DOHH2 (cell line): ENCODE results near the gene HDHD2.

Experiments
- H3F3A ChIP-seq: fragments of 200-600 bp; sonication (generic), shearing (Covaris generic); 2 replicates; pipeline ENCODE4 v1.6.0; 2016; ENCODE audit warnings: antibody characterized with exemption, mild to moderate bottlenecking; ENCODE audit not compliant: control insufficient read depth, insufficient read depth
- H3K27ac ChIP-seq: fragments of 200-600 bp; sonication (generic); 2 replicates; pipeline ENCODE4 v1.5.1; 2014; ENCODE audit warnings: low read depth, mild to moderate bottlenecking, low read length, moderate library complexity
- H3K27me3 ChIP-seq: fragments of 200-600 bp; sonication (generic); 2 replicates; pipeline ENCODE4 v1.6.1; 2014; ENCODE audit warnings: mild to moderate bottlenecking, low read length, mixed read lengths; ENCODE audit not compliant: control insufficient read depth
- H3K36me3 ChIP-seq: fragments of 200-600 bp; sonication (generic); 2 replicates; pipeline ENCODE4 v1.6.1; 2014; ENCODE audit warnings: mild to moderate bottlenecking, low read length, moderate library complexity, mixed read lengths; ENCODE audit not compliant: control insufficient read depth
- H3K4me1 ChIP-seq: fragments of 200-600 bp; sonication (generic); 2 replicates; pipeline ENCODE4 v1.6.1; 2014; ENCODE audit warnings: mild to moderate bottlenecking, low read length, mixed read lengths; ENCODE audit not compliant: control insufficient read depth
- H3K4me2 ChIP-seq: fragments of 200-600 bp; sonication (generic); 2 replicates; pipeline ENCODE4 v1.6.0; 2014; ENCODE audit warnings: mild to moderate bottlenecking, low read length, moderate library complexity
- H3K4me3 ChIP-seq: fragments of 200-600 bp; sonication (generic); 2 replicates; pipeline ENCODE4 v1.5.1; 2014; ENCODE audit warnings: mild to moderate bottlenecking, low read length, mixed read lengths
- H3K79me2 ChIP-seq: fragments of 200-600 bp; sonication (generic); 2 replicates; pipeline ENCODE4 v1.6.1; 2014; ENCODE audit warnings: mild to moderate bottlenecking, low read length, mixed read lengths; ENCODE audit not compliant: control insufficient read depth
- H3K9me2 ChIP-seq: fragments of 200-600 bp; sonication (generic); replicated peaks from 2 replicates; pipeline ENCODE4 v1.6.1; 2014; ENCODE audit warnings: mild to moderate bottlenecking, low read length, mixed read lengths; ENCODE audit not compliant: control insufficient read depth
- H3K9me3 ChIP-seq: fragments of 200-600 bp; sonication (generic); 2 replicates; pipeline ENCODE4 v1.6.1; 2014; ENCODE audit warnings: antibody characterized with exemption, low read length, mixed read lengths; ENCODE audit not compliant: control insufficient read depth, insufficient read depth
- H4K20me1 ChIP-seq: fragments of 200-600 bp; sonication (generic); 2 replicates; pipeline ENCODE4 v1.6.0; 2014; ENCODE audit warnings: low read depth, mild to moderate bottlenecking, antibody characterized with exemption, low read length, moderate library complexity; ENCODE audit not compliant: control insufficient read depth, insufficient read depth
- EZH2phosphoT487 ChIP-seq: fragments of 200-600 bp; sonication (generic); IDR thresholded peaks from 2 replicates; pipeline ENCODE4 v1.6.1; 2017; ENCODE audit warnings: borderline replicate concordance, mild to moderate bottlenecking, antibody characterized with exemption, low read length, moderate library complexity, mixed read lengths
- TF ChIP-seq, protein P1 (sequence below): fragments of 200-600 bp; sonication (generic); IDR thresholded peaks from one replicate; pipeline ENCODE4 v1.5.1; 2014; ENCODE audit warnings: antibody characterized with exemption, mild to moderate bottlenecking, low read depth, low read length; ENCODE audit not compliant: poor library complexity, severe bottlenecking

HDHD2 gene

DNA sequence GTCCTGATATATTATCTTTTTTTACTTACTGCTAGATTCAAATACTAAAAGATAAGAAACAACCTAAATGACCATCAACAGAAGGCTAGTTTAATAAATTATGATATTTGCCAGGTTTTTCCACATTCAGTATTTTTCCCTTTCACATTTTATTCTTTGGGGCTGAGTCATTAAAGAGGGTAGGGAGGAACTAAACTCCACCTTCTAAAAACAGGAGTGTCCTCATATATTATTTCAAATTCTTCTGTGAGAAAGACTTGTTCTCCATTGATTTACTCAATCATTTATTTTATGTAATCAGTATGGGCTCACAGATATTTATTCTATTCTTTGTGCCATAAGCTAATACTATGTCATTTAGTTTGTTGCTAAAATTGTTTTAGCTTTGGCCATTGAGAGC, 9.0 kb downstream of the HDHD2 start:
- Histone ChIP-seq H3K4me1 (no peaks in the 10 kb centered on the region), H3K36me3 (peaks cover under 1% of the 10 kb centered on the region; the same call in 1 of the 2 replicates), H3F3A (no peaks in the 10 kb centered on the region), H3K79me2 (peaks cover 52% of the 10 kb centered on the region), H3K4me3 (no peak overlapping the region), H3K4me2 (no peak overlapping the region), H3K27me3 (no peaks in the 10 kb centered on the region), H4K20me1 (no peaks in the 10 kb centered on the region), H3K9me2 (no peaks in the 10 kb centered on the region), H3K9me3 (no peaks in the 10 kb centered on the region), H3K27ac (no peak overlapping the region)
- TF ChIP-seq EZH2phosphoT487, result no peak
- TF ChIP-seq, protein P1, sequence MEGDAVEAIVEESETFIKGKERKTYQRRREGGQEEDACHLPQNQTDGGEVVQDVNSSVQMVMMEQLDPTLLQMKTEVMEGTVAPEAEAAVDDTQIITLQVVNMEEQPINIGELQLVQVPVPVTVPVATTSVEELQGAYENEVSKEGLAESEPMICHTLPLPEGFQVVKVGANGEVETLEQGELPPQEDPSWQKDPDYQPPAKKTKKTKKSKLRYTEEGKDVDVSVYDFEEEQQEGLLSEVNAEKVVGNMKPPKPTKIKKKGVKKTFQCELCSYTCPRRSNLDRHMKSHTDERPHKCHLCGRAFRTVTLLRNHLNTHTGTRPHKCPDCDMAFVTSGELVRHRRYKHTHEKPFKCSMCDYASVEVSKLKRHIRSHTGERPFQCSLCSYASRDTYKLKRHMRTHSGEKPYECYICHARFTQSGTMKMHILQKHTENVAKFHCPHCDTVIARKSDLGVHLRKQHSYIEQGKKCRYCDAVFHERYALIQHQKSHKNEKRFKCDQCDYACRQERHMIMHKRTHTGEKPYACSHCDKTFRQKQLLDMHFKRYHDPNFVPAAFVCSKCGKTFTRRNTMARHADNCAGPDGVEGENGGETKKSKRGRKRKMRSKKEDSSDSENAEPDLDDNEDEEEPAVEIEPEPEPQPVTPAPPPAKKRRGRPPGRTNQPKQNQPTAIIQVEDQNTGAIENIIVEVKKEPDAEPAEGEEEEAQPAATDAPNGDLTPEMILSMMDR, result no peak

DNA sequence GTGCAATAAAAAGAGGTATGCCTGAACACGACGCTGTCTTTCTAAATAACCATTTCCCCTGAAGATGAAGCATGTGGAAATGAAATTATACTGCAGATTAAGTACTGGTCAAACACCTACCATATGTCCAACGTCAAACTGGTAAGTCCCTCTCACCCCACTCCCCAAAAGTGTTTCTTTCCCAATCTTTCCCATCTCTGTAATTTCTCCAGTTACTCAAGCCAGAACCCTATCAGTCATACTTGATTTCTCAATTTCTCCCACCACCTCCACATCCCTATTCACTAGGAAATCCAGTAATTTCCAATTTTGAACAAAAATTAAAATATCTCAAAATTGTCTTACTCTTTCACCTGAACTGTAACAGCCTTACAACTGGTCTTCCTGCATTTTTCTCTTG, 29.2 kb downstream of the HDHD2 start:
- Histone ChIP-seq H3K36me3 (no peaks in the 10 kb centered on the region), H3K4me2 (no peak overlapping the region), H3K4me1 (no peaks in the 10 kb centered on the region)

DNA sequence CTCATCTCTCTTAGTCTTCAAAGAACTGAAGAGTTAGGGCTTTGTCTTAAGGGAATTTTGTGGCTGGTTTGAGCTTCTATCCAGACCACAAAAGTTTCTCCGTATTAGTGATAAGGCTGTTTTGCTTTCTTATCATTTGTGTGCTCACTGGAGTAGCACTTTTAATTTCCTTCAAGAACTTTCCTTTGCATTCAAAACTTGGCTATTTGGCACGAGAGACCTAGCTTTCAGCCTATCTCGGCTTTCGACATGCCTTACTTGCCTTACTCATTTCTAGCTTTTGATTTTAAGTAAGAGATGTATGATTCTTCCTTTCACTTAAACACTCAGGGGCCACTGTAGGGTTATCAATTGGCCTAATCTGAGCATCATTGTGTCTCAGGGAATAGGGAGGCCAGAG, 29.9 kb downstream of the HDHD2 start:
- H3K27ac ChIP-seq, result no peak overlapping the region
- no peaks in the 10 kb centered on the region for H4K20me1 ChIP-seq
- H3K4me2 ChIP-seq, result no peak overlapping the region
- H3K4me3 ChIP-seq, result no peak overlapping the region
- H3K27me3 ChIP-seq, result no peaks in the 10 kb centered on the region
- no peaks in the 10 kb centered on the region for H3K9me3 ChIP-seq
- no peaks in the 10 kb centered on the region for H3K79me2 ChIP-seq
- H3F3A ChIP-seq, result no peaks in the 10 kb centered on the region
- H3K36me3 ChIP-seq, result no peaks in the 10 kb centered on the region
- H3K9me2 ChIP-seq, result no peaks in the 10 kb centered on the region
- TF ChIP-seq, protein P1, result no peak
- no peak for TF ChIP-seq EZH2phosphoT487
- no peaks in the 10 kb centered on the region for H3K4me1 ChIP-seq

More for the DNA sequence above, 29.2 kb downstream of the HDHD2 start:
- TF ChIP-seq, protein P1, result no peak
- TF ChIP-seq EZH2phosphoT487, result no peak
- no peaks in the 10 kb centered on the region for H3K9me2 ChIP-seq
- H3F3A ChIP-seq, result no peaks in the 10 kb centered on the region
- H3K79me2 ChIP-seq, result no peaks in the 10 kb centered on the region
- no peaks in the 10 kb centered on the region for H3K27me3 ChIP-seq
- H3K4me3 ChIP-seq, result no peak overlapping the region
- H3K9me3 ChIP-seq, result no peaks in the 10 kb centered on the region
- no peaks in the 10 kb centered on the region for H4K20me1 ChIP-seq
- H3K27ac ChIP-seq, result no peak overlapping the region

DNA sequence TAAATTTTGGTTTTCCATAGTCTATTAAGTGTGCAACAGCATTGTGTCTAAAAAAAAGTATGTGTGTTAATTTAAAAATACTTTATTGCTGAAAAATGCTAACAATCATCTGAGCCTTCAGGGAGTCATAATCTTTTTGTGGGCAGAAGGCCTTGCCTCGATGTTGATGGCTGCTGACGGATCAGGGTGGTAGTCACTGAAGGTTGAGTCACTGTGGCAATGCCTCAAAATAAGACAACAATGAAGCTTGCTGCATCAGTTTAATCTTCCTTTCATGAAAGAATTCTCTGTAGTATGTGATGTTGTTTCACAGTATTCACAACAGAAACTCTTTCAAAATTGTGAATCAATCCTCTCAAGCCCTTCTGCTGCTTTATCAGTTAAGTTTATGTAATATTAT, 31.3 kb downstream of the HDHD2 start:
- H3K27ac ChIP-seq, result no peak overlapping the region
- H3K4me3 ChIP-seq, result no peak overlapping the region
- H3K36me3 ChIP-seq, result peaks cover 4% of the 10 kb centered on the region; the same call in 1 of the 2 replicates
- no peaks in the 10 kb centered on the region for H3F3A ChIP-seq
- no peaks in the 10 kb centered on the region for H3K79me2 ChIP-seq
- H3K9me3 ChIP-seq, result no peaks in the 10 kb centered on the region
- H3K27me3 ChIP-seq, result no peaks in the 10 kb centered on the region
- H4K20me1 ChIP-seq, result no peaks in the 10 kb centered on the region
- H3K4me1 ChIP-seq, result no peaks in the 10 kb centered on the region
- no peak overlapping the region for H3K4me2 ChIP-seq
- no peaks in the 10 kb centered on the region for H3K9me2 ChIP-seq
- TF ChIP-seq, protein P1, result no peak
- no peak for TF ChIP-seq EZH2phosphoT487
